ENCODE results near the gene MAP1LC3A.

DNA sequence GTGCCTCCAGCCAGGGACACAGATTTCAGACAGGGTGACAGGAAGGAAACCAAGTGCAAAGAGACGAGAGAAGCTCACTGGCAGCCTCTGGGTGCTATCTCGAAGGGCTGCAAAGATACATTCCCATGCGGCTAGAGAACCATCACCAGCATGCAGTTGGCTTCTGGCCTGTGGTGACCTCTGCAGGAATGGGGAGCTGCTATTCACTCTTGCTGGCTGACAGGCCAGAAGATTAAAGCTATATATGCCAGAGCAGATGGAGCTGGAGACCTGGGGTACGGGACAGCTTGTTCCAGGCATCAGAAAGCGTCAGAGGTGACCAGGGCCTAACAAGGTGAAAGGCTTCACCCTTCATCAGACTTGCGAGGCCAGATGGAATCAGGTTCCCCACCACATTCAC, 20.0 kb downstream of the MAP1LC3A start:
- TF ChIP-seq, protein P1, sequence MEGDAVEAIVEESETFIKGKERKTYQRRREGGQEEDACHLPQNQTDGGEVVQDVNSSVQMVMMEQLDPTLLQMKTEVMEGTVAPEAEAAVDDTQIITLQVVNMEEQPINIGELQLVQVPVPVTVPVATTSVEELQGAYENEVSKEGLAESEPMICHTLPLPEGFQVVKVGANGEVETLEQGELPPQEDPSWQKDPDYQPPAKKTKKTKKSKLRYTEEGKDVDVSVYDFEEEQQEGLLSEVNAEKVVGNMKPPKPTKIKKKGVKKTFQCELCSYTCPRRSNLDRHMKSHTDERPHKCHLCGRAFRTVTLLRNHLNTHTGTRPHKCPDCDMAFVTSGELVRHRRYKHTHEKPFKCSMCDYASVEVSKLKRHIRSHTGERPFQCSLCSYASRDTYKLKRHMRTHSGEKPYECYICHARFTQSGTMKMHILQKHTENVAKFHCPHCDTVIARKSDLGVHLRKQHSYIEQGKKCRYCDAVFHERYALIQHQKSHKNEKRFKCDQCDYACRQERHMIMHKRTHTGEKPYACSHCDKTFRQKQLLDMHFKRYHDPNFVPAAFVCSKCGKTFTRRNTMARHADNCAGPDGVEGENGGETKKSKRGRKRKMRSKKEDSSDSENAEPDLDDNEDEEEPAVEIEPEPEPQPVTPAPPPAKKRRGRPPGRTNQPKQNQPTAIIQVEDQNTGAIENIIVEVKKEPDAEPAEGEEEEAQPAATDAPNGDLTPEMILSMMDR (IDR thresholded peaks at IDR 0.05; ENCODE audit: low read depth, low read length): no peak
- TF ChIP-seq POLR2A (IDR thresholded peaks at IDR 0.05; ENCODE audit: extremely low read depth, insufficient read length): no peak
